Hepatocyte (in vitro differentiated cells): ENCODE results near the gene APOL1.

Source experiments
- CTCF ChIP-seq: fragments of 200-600 bp; sonication (generic); IDR thresholded peaks from 2 replicates; pipeline ENCODE4 v1.5.1; 2016; ENCODE audit warnings: antibody characterized with exemption, mild to moderate bottlenecking; ENCODE audit not compliant: poor library complexity
- EZH2 ChIP-seq: fragments of 200-600 bp; sonication (generic); IDR thresholded peaks from 2 replicates; pipeline ENCODE4 v1.6.1; 2016; ENCODE audit warnings: antibody characterized with exemption, mild to moderate bottlenecking, borderline replicate concordance

GRCh38 chr22:36226189-36226588 is 26.7 kb upstream of the APOL1 start:
- TF ChIP-seq CTCF (no peak), EZH2 (no peak)
